M059J (cell line): ENCODE data around the gene CHMP3. TPM values are rescaled to one million over a fixed set of nuclear protein-coding genes. Genes with fewer than 3 reads are reported as not detected.

Source experiments
- DNase-seq: peaks from one replicate; pipeline ENCODE4 v3.0.0-alpha.2; 2012; ENCODE audit warnings: low read depth
- total RNA-seq: library from RNA; depleted of rRNA; stranded (reverse); fragments of >200 nt; shearing (Covaris generic); gene quantifications from 2 replicates; pipeline ENCODE4 v1.2.3, GENCODE V29; 2014; rRNA removed

Gene CHMP3
- total RNA-seq, 1 experiment from 2014 or later: 79.2 TPM

DNA sequence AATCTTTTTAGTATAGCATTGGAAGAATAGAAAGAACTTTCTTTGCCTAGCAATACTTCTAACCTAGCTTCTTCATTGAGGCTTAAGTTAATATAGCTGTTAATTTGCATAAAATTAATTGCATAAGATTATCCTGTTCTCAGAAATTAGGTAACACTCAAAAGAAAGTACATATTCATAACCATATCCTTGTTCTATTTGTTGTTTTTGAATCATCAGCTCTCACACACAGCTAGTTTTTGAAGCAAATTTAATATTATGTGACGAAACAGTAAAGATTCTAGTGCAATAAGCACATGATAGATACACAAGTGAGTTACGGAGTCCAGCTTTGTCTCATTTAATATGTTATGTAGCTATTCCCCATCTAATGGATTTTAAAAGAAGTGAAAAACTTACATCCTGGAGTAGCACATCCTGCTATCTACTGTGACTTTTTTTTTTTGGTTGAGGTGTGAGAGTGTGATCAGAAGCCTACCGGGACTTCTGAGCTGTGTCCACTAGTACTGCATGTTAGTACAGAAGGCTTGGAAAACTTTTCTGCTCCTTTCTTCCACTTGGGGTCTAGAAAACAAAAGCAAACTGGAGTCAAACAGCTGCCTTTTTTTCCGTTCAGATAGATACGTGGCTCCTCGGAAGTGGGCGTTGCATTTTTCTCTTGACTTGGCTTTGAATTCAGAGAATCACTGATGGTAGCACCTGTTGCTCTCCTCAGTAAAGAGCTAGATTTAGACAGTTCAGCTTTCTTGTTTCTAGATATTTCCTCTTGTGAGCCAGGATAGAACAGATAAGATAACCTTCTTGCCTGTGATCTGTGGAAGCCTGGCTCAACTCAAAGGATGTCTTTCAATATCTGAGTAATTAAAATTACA is 94.8 kb downstream of the CHMP3 start:
- DNase-seq: no peak

DNA sequence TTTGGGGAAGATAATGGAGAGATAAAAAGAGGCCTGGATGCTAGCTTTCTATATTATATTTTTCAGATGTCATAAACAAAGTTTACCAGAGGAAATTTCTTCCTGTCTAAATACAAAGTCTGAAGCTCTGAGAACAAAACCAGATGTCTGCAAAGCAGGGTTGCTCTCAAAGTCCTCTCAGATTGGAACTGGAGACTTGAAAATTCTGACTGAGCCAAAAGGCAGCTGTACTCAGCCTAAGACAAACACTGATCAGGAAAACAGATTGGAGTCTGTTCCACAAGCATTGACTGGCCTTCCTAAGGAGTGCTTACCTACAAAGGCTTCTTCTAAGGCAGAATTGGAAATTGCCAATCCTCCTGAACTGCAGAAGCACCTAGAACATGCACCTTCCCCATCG is 96.9 kb downstream of the CHMP3 start:
- no peak for DNase-seq

DNA sequence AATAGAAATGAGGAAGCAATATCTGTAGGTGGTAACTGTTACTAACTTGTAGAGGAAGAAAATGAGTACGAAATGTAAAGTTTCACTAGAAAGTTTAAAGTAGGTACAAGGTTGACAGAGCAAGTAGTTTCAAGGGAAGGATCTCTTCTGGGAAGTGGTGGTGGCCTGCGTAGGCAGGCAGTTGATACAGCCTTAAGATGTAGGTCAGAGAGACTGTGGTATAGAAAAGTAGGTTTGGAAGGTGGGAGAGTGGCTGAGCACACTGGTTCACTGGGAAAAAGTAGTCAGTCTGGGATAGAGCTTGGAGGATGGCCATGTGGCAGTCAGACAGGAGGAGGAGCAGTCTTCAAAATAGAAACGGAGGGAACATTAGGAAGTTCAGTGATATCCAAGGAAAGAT is 98.6 kb downstream of the CHMP3 start:
- DNase-seq: no peak

DNA sequence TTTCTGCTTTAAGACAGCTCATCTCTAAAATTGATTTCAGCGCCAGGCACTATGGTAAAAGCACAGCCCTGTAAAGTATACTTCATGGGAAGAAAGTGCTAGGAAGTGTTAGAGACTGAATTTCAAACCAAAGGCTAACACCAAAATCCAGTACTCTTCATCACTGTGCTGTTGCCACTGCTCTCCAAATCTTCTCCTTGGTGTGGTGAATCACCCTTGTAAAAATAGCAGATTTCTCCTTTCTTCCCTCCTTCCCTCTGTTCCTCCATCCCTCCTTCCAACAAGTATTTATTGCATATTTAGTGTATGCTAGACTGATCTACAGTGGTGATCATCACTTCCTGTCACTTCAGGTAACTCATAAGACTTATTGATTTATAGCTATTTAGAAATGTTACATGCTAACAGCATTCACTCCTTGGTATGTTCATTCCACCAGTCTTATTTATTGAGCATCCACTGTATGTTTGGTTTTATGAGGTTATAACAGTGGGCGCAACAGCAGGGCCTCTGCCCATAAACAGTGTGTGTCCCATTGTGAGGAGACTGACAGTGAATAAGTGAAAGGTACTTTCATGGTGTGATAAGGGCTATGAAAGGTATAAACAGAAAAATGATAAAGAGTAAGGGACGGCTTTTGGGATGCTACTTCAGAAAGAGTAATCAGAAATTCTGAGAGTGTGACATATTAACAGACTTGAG is 102.0 kb downstream of the CHMP3 start:
- DNase-seq: no peak

DNA sequence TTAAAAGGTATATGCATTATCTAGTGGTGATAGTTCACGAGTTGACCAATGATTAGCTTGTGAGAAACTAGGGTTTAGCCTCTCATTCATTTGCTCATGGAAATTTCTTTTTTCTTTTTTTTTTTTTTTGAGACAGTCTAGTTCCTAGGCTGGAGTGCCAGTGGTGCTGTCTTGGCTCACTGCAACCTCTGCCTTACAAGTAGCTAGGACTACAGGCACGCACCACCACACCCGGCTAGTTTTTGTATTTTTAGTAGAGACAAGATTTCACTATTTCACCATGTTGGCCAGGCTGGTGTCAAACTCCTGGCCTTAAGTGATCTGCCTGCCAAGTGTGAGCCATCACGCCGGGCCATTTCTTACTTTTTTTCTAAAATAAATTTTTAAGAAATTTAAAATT is 108.1 kb downstream of the CHMP3 start:
- no peak for DNase-seq

DNA sequence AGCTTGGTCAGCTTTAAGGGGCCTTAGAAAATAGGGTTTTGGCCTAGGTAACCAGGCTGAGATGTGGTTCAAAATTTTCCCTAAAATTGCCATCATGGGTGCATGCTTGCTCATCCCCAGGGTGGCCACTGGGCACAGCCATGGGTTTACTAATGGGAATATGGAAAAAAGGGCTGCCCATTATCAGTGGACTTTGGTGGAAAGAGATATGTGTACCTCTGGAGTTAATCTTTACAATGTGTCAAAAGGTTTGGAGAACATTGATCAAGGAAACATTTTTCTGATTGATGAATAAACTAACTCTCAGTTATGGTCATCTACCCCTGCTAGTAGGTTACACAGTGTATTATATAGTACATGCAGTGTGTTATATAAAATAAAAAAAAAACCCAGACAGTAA is 109.0 kb downstream of the CHMP3 start:
- DNase-seq: no peak

DNA sequence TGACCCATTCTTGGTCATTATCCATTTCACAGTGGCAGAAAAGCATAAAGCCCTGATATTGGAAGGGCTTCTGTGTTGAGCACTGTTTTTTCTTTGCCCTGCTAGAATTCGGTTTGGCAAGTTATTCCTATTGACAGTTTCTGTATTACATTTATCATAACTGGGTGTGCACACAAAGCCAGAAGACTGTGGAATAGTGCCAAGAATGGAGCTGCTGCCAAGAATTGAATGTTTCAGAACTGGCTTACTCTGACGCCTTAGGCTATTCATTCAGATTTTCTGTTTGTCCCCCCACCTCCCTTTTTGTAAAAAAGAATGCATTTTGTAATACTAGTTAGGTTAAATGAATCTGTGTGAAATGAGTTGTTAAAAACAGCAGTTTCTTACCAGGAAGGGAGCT is 109.4 kb downstream of the CHMP3 start:
- DNase-seq: peak; percentile 82

Other genes starting within 250 kb of the CHMP3 start
- 2.5 and 3.4 TPM in 2 replicates for gene REEP1, start 225.8 kb downstream of the CHMP3 start, total RNA-seq
- gene KDM3A, start 122.1 kb downstream of the CHMP3 start, total RNA-seq: 9.6 and 22.8 TPM in 2 replicates
- 6.7 and 14.6 TPM in 2 replicates for gene RNF103, start 60.4 kb upstream of the CHMP3 start, total RNA-seq
- 19.9 and 24.0 TPM in 2 replicates for gene RMND5A, start 156.8 kb upstream of the CHMP3 start, total RNA-seq
- not detected in 2 replicates for gene CD8A, start 227.5 kb upstream of the CHMP3 start, total RNA-seq